Measurements from ENCODE around the gene MS4A7.
"Not testable (repeated sequence)": the region's sequence is repeated elsewhere in the genome, so short reads cannot be mapped to it uniquely, and the experiment has no call there.

Gene MS4A7

GRCh38 chr11:60378354-60378753, at the start of gene MS4A7:
TSS of gene MS4A7 (plus strand) at chr11:60378532. CDS start at chr11:60383142, 4,610 bp downstream.
- no peak for DNase-seq

GRCh38 chr11:60332846-60333245, 45.5 kb upstream of the MS4A7 start:
- DNase-seq: no peak

GRCh38 chr11:60334005-60334620, 44.2 kb upstream of the MS4A7 start:
- DNase-seq: peak; percentile 7

GRCh38 chr11:60336767-60337391, 41.5 kb upstream of the MS4A7 start:
- no peak for DNase-seq

GRCh38 chr11:60338053-60338452, 40.3 kb upstream of the MS4A7 start:
- DNase-seq: no peak

GRCh38 chr11:60339356-60339755, 39.0 kb upstream of the MS4A7 start:
- DNase-seq: no peak

GRCh38 chr11:60343094-60343704, 35.1 kb upstream of the MS4A7 start:
- DNase-seq: no peak

- no peak for DNase-seq
Observed at GRCh38 chr11:60344146-60344545, 34.2 kb upstream of the MS4A7 start.

GRCh38 chr11:60345489-60345888, 32.8 kb upstream of the MS4A7 start:
- no peak for DNase-seq

GRCh38 chr11:60347084-60347797, 31.1 kb upstream of the MS4A7 start:
- DNase-seq: no peak

- DNase-seq: no peak
Observed at GRCh38 chr11:60348116-60348515, 30.2 kb upstream of the MS4A7 start.

- no peak for DNase-seq
Observed at GRCh38 chr11:60349990-60350389, 28.3 kb upstream of the MS4A7 start.

- no peak for DNase-seq
Observed at GRCh38 chr11:60357771-60358170, 20.6 kb upstream of the MS4A7 start.

GRCh38 chr11:60360621-60361020, 17.7 kb upstream of the MS4A7 start:
- no peak for DNase-seq

- DNase-seq: no peak
Observed at GRCh38 chr11:60362241-60362640, 16.1 kb upstream of the MS4A7 start.

- DNase-seq: no peak
Observed at GRCh38 chr11:60363542-60364470, 14.5 kb upstream of the MS4A7 start.

- not testable (repeated sequence) for DNase-seq
Observed at GRCh38 chr11:60366262-60366904, 11.9 kb upstream of the MS4A7 start.

GRCh38 chr11:60367009-60367408, 11.3 kb upstream of the MS4A7 start:
- DNase-seq: no peak

- no peak for DNase-seq
Observed at GRCh38 chr11:60367896-60368295, 10.4 kb upstream of the MS4A7 start.

GRCh38 chr11:60370252-60370810, 8.0 kb upstream of the MS4A7 start:
- no peak for DNase-seq

- DNase-seq: no peak
Observed at GRCh38 chr11:60370811-60371298, 7.5 kb upstream of the MS4A7 start.

- no peak for DNase-seq
Observed at GRCh38 chr11:60371386-60371785, 6.9 kb upstream of the MS4A7 start.
